HEK293 (cell line): ENCODE data around the gene PMVK.

Experiments used
- WT1 ChIP-seq: fragments of 450-650 bp; formaldehyde crosslinking; IDR thresholded peaks from 2 replicates; pipeline ENCODE4 v1.5.1; 2016; ENCODE audit warnings: missing biosample characterization, missing genetic modification characterization
- ZNF791 ChIP-seq: fragments of 450-650 bp; formaldehyde crosslinking; IDR thresholded peaks from 2 replicates; pipeline ENCODE4 v1.5.1; 2016; ENCODE audit warnings: missing biosample characterization, missing genetic modification characterization
- TF ChIP-seq, protein P1 (sequence below): fragments of 450-650 bp; formaldehyde crosslinking; IDR thresholded peaks from 2 replicates; pipeline ENCODE4 v1.5.1; 2016; ENCODE audit warnings: missing biosample characterization, missing genetic modification characterization
- TF ChIP-seq, protein P2 (sequence below): fragments of 450-650 bp; formaldehyde crosslinking; IDR thresholded peaks from 2 replicates; pipeline ENCODE4 v1.5.1; 2016; ENCODE audit warnings: missing biosample characterization, missing genetic modification characterization, low read depth

DNA sequence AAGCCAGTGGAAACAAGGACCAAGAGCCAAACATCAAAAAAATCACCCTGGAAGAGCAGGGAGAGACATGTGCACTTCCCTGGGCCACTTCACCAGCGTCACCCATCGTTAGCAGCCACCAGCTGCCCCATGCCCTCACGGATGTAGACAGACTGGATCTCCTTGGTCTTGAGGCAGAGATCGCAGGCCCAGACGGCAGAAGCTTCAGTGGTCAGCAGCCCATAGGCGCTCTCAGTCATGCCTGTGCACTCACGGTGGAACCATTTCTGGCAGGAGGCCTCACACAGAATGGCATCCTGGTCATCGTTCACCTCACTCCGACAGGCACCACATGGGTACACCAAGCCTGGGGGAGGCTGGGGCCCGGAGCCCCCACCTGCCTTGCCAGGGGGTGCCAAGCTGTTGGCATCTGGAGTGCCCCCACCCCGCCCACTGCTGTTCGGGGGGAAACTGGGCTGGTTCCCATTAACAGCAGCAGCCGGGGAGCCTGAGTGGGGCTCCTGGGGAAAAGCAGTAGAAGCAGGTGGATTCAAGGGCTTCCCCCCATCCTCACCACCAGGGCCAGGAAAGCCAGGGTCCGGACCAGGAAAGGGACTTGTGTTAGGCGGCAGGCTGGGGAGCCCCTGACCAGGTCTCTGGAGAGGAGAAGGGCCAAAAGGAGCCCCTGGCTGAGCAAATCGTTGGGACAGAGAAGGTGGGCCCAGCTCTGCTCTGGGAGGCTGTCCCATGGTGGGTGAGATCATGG lies 22.3 kb upstream of the PMVK start:
- TF ChIP-seq, protein P1, sequence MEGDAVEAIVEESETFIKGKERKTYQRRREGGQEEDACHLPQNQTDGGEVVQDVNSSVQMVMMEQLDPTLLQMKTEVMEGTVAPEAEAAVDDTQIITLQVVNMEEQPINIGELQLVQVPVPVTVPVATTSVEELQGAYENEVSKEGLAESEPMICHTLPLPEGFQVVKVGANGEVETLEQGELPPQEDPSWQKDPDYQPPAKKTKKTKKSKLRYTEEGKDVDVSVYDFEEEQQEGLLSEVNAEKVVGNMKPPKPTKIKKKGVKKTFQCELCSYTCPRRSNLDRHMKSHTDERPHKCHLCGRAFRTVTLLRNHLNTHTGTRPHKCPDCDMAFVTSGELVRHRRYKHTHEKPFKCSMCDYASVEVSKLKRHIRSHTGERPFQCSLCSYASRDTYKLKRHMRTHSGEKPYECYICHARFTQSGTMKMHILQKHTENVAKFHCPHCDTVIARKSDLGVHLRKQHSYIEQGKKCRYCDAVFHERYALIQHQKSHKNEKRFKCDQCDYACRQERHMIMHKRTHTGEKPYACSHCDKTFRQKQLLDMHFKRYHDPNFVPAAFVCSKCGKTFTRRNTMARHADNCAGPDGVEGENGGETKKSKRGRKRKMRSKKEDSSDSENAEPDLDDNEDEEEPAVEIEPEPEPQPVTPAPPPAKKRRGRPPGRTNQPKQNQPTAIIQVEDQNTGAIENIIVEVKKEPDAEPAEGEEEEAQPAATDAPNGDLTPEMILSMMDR (tag by site-specific recombination): no peak
- TF ChIP-seq WT1 (tag by site-specific recombination) (no peak), ZNF791 (tag by site-specific recombination) (no peak)
- TF ChIP-seq, protein P2, sequence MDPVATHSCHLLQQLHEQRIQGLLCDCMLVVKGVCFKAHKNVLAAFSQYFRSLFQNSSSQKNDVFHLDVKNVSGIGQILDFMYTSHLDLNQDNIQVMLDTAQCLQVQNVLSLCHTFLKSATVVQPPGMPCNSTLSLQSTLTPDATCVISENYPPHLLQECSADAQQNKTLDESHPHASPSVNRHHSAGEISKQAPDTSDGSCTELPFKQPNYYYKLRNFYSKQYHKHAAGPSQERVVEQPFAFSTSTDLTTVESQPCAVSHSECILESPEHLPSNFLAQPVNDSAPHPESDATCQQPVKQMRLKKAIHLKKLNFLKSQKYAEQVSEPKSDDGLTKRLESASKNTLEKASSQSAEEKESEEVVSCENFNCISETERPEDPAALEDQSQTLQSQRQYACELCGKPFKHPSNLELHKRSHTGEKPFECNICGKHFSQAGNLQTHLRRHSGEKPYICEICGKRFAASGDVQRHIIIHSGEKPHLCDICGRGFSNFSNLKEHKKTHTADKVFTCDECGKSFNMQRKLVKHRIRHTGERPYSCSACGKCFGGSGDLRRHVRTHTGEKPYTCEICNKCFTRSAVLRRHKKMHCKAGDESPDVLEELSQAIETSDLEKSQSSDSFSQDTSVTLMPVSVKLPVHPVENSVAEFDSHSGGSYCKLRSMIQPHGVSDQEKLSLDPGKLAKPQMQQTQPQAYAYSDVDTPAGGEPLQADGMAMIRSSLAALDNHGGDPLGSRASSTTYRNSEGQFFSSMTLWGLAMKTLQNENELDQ (tag by site-specific recombination): no peak
